Mesodermal cell (in vitro differentiated cells): ENCODE data around the gene FGFBP1. TPM values are rescaled to one million over a fixed set of nuclear protein-coding genes. Genes with fewer than 3 reads are reported as not detected.

Experiments
- H3K27ac ChIP-seq: 2 replicates; pipeline ENCODE4 v1.7.0; 2013; ENCODE audit warnings: mild to moderate bottlenecking, low read depth, low read length, moderate library complexity; ENCODE audit not compliant: severe bottlenecking
- H3K36me3 ChIP-seq: 2 replicates; pipeline ENCODE4 v1.7.1; 2013; ENCODE audit warnings: mild to moderate bottlenecking, low read length, moderate library complexity; ENCODE audit not compliant: control insufficient read depth, insufficient read depth
- H3K4me1 ChIP-seq: one replicate; pipeline ENCODE4 v1.7.1; 2013; ENCODE audit warnings: mild to moderate bottlenecking, low read length; ENCODE audit not compliant: insufficient read depth, control insufficient read depth, poor library complexity, severe bottlenecking
- H3K4me3 ChIP-seq: 2 replicates; pipeline ENCODE4 v1.7.0; 2013; ENCODE audit warnings: low read length, control low read depth, mild to moderate bottlenecking; ENCODE audit not compliant: insufficient read depth, poor library complexity, severe bottlenecking; ENCODE audit errors: extremely low read depth
- H3K9me3 ChIP-seq: 2 replicates; pipeline ENCODE4 v1.7.1; 2013; ENCODE audit warnings: mild to moderate bottlenecking, low read length, moderate library complexity; ENCODE audit not compliant: control insufficient read depth
- WGBS, 2 experiments: methylation state at CpG; one replicate each; pipeline ENCODE4 v1.1.5; 2013; ENCODE audit warnings: missing lambda C conversion rate in 2 of 2; ENCODE audit not compliant: insufficient coverage in 2 of 2; 5-methylcytosine and 5-hydroxymethylcytosine counted together
- polyA plus RNA-seq, 2 experiments: library from polyadenylated mRNA; stranded (reverse); fragments of 50-300 nt; gene quantifications; one replicate each; pipeline ENCODE4 v1.2.3, GENCODE V29; 2013

Gene FGFBP1
- polyA plus RNA-seq (2013, experiment 1 of 2), result not detected
- polyA plus RNA-seq (2013, experiment 2 of 2), result not detected

- WGBS, 2 experiments, result 100% methylated on average over 1 of the region's 4 CpGs; no CpG with 5 or more reads in 1 of the 2 experiments
- Histone ChIP-seq H3K27ac (no peak within 1 kb of the TSS), H3K4me3 (no peak within 1 kb of the TSS), H3K36me3 (no peaks in the 10 kb centered on the region), H3K4me1 (no peaks in the 10 kb centered on the region), H3K9me3 (no peaks in the 10 kb centered on the region)
Measured at GRCh38 chr4:15938640-15939039, at the start of gene FGFBP1. Gene FGFBP1 (minus strand): TSS chr4:15938740. CDS start chr4:15936632, 2,108 bp downstream.

GRCh38 chr4:15988222-15988621 lies 49.7 kb upstream of the FGFBP1 start:
- Histone ChIP-seq H3K36me3 (peaks cover 38% of the 10 kb centered on the region), H3K4me1 (peaks cover 5% of the 10 kb centered on the region), H3K27ac (no peak overlapping the region), H3K9me3 (no peaks in the 10 kb centered on the region), H3K4me3 (no peak overlapping the region)
- WGBS, 2 experiments, result 100% methylated on average over 1 of the region's 1 CpG

GRCh38 chr4:15986907-15987306 lies 48.4 kb upstream of the FGFBP1 start:
- no peak overlapping the region for H3K4me3 ChIP-seq
- no peaks in the 10 kb centered on the region for H3K9me3 ChIP-seq
- H3K4me1 ChIP-seq, result peaks cover 10% of the 10 kb centered on the region
- H3K36me3 ChIP-seq, result peaks cover 46% of the 10 kb centered on the region
- no peak overlapping the region for H3K27ac ChIP-seq
- WGBS, 2 experiments, result 89 to 90% methylated on average over 2 to 3 of the region's 5 CpGs

GRCh38 chr4:15983610-15984009 lies 45.1 kb upstream of the FGFBP1 start:
- peaks cover 45% of the 10 kb centered on the region for H3K36me3 ChIP-seq
- H3K4me1 ChIP-seq, result peaks cover 10% of the 10 kb centered on the region
- H3K4me3 ChIP-seq, result no peak overlapping the region
- H3K27ac ChIP-seq, result peak overlapping the region; percentile 52
- WGBS, 2 experiments, result 83 to 92% methylated on average over 1 of the region's 2 CpGs
- H3K9me3 ChIP-seq, result no peaks in the 10 kb centered on the region

GRCh38 chr4:15982842-15983524 lies 44.4 kb upstream of the FGFBP1 start:
- Histone ChIP-seq H3K27ac (peak overlapping the region; percentile 52), H3K9me3 (no peaks in the 10 kb centered on the region), H3K36me3 (peaks cover 49% of the 10 kb centered on the region), H3K4me3 (no peak overlapping the region), H3K4me1 (peaks cover 10% of the 10 kb centered on the region)
- WGBS, 2 experiments, result 83 to 87% methylated on average over 7 to 8 of the region's 8 CpGs

GRCh38 chr4:15976456-15977447 lies 38.2 kb upstream of the FGFBP1 start:
- Histone ChIP-seq H3K9me3 (no peaks in the 10 kb centered on the region), H3K36me3 (peaks cover 9% of the 10 kb centered on the region), H3K4me3 (no peak overlapping the region), H3K27ac (no peak overlapping the region), H3K4me1 (no peaks in the 10 kb centered on the region)
- WGBS, 2 experiments, result 79 to 86% methylated on average over 6 of the region's 7 CpGs

- 93 to 97% methylated on average over 7 to 8 of the region's 9 CpGs for WGBS, 2 experiments
- peaks cover 8% of the 10 kb centered on the region for H3K36me3 ChIP-seq
Measured at GRCh38 chr4:15971068-15971801, 32.7 kb upstream of the FGFBP1 start.

GRCh38 chr4:15968551-15969300 lies 30.2 kb upstream of the FGFBP1 start:
- no peaks in the 10 kb centered on the region for H3K9me3 ChIP-seq
- no peak overlapping the region for H3K4me3 ChIP-seq
- H3K4me1 ChIP-seq, result no peaks in the 10 kb centered on the region
- 88 to 90% methylated on average over 4 to 7 of the region's 11 CpGs for WGBS, 2 experiments
- no peak overlapping the region for H3K27ac ChIP-seq
- H3K36me3 ChIP-seq, result peaks cover 8% of the 10 kb centered on the region

More at GRCh38 chr4:15971068-15971801, 32.7 kb upstream of the FGFBP1 start:
- no peaks in the 10 kb centered on the region for H3K4me1 ChIP-seq
- no peak overlapping the region for H3K27ac ChIP-seq
- no peaks in the 10 kb centered on the region for H3K9me3 ChIP-seq
- H3K4me3 ChIP-seq, result no peak overlapping the region

- H3K36me3 ChIP-seq, result peaks cover 8% of the 10 kb centered on the region
- 96 to 97% methylated on average over 4 to 5 of the region's 5 CpGs for WGBS, 2 experiments
- H3K27ac ChIP-seq, result no peak overlapping the region
- H3K4me1 ChIP-seq, result peaks cover 7% of the 10 kb centered on the region
- no peaks in the 10 kb centered on the region for H3K9me3 ChIP-seq
- no peak overlapping the region for H3K4me3 ChIP-seq
Measured at GRCh38 chr4:15965325-15965724, 26.8 kb upstream of the FGFBP1 start.

GRCh38 chr4:15964159-15964558 lies 25.6 kb upstream of the FGFBP1 start:
- Histone ChIP-seq H3K4me3 (no peak overlapping the region), H3K9me3 (no peaks in the 10 kb centered on the region), H3K4me1 (peaks cover 7% of the 10 kb centered on the region), H3K27ac (no peak overlapping the region), H3K36me3 (peaks cover 8% of the 10 kb centered on the region)
- WGBS, 2 experiments, result 83 to 92% methylated on average over 4 of the region's 5 CpGs
